GM10266 (cell line): ENCODE results near the gene POLR1A.

Source experiments
- DNase-seq: peaks from one replicate; pipeline ENCODE4 v3.0.0; 2012; ENCODE audit errors: extremely low spot score
- TF ChIP-seq, protein P1 (sequence below): IDR thresholded peaks from 2 replicates; pipeline ENCODE4 v1.5.1; 2012; ENCODE audit warnings: mild to moderate bottlenecking, low read depth; ENCODE audit not compliant: control insufficient read depth, insufficient read depth; ENCODE audit errors: missing control alignments

The POLR1A gene

DNA sequence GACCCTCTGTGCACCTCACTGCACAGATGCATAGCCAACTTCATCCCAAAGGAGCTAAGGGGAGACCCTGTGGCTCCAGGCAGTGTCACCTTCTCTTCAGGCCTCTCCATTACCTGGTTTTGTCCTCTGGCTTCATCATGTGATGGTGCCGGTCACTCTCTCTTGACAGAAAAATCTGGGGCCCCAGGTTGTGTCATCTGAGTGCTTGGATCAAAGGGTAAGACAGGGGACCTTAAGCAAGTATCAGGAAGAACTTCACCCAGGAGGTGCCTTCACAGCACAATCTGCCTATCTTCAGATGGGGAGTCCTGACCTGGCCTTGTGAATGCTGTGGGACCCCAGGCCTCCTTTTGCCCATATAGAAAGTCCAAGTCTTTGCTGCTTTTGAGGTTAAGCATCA lies 104.4 kb downstream of the POLR1A start:
- no peak for DNase-seq
- TF ChIP-seq, protein P1, sequence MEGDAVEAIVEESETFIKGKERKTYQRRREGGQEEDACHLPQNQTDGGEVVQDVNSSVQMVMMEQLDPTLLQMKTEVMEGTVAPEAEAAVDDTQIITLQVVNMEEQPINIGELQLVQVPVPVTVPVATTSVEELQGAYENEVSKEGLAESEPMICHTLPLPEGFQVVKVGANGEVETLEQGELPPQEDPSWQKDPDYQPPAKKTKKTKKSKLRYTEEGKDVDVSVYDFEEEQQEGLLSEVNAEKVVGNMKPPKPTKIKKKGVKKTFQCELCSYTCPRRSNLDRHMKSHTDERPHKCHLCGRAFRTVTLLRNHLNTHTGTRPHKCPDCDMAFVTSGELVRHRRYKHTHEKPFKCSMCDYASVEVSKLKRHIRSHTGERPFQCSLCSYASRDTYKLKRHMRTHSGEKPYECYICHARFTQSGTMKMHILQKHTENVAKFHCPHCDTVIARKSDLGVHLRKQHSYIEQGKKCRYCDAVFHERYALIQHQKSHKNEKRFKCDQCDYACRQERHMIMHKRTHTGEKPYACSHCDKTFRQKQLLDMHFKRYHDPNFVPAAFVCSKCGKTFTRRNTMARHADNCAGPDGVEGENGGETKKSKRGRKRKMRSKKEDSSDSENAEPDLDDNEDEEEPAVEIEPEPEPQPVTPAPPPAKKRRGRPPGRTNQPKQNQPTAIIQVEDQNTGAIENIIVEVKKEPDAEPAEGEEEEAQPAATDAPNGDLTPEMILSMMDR = no peak

DNA sequence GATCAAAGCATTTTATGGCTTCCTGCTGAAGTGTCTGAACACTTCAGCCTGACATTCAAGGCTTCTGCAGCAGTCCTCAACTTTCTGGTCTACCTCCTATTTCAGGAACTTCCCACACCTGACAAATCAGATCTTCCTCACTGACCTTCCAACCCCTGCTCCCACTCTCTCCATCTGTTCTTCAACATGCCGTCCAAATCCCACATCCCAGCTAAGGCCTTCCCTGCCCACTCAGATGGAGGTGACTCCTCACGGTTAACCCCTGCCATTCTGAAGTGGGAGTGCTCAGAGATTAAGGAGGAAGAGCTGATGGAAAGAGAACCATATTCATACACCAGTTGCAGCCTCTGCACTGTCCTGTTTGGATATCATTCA lies 104.8 kb downstream of the POLR1A start:
- DNase-seq = no peak
- TF ChIP-seq, protein P1 = no peak

DNA sequence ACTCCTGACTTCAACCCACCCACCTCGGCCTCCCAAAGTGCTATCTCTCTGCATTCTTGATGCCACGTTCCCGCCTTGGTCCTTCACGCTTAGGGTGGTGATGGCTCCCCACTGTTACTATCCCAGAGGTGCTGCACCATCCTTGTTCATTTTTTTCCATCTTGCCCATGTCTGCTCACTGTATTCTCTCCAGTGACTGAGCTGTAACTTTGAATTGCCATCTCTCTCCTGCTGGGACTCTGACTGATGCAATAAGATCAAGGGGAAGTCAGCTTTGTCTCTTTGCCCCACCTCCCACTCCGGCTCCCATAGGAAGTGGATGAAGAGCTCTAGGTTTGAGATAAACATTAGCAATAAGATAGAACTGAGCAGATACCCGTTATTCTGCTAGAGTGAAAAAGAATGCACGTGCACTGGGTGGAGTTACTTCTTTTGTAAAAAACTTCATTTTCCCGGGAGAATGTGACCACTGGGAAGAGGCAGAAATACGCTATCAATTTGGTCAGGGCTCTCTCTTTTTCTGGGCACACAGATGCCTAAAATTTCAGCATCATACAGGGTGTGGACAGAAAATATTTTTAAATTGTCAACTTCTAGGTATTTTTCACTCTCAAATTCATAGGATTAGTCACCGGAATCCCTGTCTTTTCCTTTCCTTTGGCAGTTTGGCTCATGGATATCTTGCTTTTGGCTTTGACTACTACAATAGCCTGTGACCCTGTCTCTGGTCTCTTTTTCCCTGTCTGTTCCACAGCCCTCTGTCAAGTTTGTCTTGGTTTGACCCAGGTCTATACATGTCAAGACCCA lies 105.4 kb downstream of the POLR1A start:
- TF ChIP-seq, protein P1 = no peak
- no peak for DNase-seq

DNA sequence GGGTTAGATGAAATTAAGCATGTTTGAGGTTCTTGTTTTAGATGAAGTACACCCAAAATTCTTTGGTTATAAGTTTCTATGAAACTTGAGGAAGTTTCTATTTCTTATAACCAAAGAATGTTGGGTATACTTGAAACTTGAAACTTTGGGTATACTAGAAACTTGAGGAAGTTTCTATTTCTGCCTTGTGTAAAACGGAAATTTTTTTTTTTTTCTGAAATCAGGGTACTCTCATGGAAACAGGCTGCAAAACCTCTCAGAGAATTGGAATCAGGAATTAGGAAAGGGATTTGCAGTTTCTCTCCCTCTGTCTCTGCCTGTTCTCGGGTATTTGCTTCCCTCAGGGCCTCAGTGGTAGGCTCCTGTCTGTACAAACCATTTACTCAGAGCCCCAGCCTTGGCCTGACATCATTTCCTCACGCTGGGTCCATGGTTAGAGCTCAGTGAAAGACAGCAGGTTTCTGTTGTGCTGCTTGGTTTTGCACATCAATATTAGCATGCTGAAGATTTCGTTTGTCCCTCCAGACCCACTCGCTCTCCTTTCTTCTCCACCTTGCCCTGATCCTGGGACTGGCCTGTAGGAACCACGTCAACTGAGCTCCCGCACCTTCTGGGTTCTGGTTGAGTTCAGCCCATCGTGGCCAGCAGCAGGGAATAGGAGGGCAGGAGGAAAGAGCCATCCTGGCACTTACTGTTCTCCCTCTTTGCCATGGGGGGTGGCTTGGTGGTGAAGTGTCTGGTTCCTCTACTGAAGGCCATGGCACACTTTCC lies 106.4 kb downstream of the POLR1A start:
- TF ChIP-seq, protein P1 = no peak
- DNase-seq = peak; percentile 77

DNA sequence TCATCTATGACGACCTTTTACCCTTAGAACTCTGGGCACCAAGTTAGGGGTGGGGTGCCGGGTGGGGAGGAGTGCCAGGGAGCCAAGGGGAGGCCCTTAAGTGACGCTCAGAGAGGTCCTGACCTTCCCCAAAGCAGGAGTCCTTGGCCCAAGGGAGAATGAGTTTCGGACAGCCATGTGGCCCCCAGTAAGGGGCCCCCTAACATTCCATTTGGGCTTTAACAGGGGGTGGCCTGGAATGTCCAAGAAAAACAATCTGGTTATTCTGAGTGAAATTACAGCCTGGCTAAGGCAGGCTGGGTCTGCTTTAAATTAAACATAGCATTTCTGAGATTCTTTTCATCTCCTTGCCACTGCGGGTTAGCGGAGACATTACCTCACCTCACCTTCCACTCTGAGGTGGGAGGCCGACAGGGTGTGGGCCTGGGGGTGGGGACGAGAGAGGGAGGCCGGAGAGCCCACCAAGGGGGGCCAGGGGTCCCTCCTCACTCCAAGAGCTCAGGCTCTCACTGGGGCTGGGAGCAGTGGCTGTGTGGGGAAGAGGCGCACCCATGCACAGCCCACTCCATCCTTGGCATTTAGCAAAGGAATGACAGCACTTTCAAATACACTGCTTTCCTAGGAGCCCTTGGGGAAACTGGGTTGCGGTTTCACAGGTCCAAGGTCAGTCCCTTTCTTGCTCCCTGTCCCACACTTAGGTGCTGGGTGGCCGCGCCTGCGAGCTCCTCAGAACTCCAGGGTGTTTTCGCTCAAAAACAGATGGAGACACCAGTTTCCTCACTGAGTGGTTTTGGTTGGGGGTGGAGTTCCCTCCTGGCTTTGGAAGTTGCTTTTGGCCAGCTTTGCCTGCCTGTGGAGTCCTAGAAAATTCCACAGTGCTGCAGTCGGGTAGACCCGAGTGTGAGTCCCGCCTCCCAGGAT lies 107.4 kb downstream of the POLR1A start:
- TF ChIP-seq, protein P1 = no peak
- no peak for DNase-seq

DNA sequence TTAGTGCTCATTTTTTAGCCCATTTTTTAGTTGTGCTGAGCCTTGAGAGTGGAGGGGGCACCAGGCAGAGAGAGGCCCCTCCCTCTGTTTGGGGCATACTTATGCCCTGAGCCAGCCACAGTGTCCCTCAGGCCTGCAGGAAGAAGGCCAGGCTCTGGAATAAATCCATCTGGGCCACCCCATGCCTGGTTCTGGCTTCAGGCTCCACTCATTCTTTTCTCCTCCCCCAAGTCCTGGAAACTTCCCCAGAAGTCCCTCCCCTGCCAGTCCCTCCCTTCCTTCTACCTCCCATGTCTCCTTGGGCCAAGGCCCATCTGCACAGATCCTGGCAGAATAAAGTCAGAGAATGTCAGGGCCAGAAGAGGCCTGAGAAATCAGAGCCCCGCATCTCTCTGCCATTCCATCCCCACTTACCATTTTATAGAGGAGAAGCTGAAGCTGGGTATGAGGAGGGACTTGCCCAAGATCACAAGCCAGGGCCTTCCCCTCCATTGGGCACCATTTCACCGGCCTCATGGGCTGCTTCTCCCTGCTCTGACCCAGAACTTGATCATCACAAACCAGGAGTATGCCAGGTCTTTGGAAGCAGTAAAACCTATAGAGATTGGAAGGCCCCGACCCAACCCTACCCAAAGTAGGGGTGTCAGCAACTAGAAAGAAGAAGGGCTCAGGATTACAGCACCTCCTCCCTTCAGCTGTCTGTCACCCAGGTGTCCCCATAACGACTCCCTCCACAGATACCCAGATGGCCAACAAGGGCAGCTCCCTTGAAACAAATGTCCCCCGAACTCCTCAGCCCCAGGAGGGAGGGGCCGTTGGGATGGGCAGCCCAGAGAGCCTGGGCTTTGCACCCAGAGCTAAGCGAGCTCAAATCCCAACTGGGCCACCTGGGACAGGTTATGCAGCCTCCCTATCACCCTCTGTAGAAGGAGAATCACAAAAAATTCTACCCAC lies 108.4 kb downstream of the POLR1A start:
- no peak for DNase-seq
- TF ChIP-seq, protein P1 = no peak
